Stimulated activated CD8-positive, alpha-beta memory T cell treated with anti-CD3 and anti-CD28 coated beads, Interleukin-12 subunit alpha, Interleukin-12 subunit beta, amount 100 ng/mL, for 1 hour (primary cell): ENCODE data around the gene ACOT4.
"Not testable (repeated sequence)": the region's sequence is repeated elsewhere in the genome, so short reads cannot be mapped to it uniquely, and the experiment has no call there.

ENCODE experiments used
- DNase-seq: peaks from one replicate; pipeline ENCODE4 v3.0.0-alpha.2; 2020; ENCODE audit warnings: low read depth

Gene ACOT4, protein sequence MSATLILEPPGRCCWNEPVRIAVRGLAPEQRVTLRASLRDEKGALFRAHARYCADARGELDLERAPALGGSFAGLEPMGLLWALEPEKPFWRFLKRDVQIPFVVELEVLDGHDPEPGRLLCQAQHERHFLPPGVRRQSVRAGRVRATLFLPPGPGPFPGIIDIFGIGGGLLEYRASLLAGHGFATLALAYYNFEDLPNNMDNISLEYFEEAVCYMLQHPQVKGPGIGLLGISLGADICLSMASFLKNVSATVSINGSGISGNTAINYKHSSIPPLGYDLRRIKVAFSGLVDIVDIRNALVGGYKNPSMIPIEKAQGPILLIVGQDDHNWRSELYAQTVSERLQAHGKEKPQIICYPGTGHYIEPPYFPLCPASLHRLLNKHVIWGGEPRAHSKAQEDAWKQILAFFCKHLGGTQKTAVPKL

DNA sequence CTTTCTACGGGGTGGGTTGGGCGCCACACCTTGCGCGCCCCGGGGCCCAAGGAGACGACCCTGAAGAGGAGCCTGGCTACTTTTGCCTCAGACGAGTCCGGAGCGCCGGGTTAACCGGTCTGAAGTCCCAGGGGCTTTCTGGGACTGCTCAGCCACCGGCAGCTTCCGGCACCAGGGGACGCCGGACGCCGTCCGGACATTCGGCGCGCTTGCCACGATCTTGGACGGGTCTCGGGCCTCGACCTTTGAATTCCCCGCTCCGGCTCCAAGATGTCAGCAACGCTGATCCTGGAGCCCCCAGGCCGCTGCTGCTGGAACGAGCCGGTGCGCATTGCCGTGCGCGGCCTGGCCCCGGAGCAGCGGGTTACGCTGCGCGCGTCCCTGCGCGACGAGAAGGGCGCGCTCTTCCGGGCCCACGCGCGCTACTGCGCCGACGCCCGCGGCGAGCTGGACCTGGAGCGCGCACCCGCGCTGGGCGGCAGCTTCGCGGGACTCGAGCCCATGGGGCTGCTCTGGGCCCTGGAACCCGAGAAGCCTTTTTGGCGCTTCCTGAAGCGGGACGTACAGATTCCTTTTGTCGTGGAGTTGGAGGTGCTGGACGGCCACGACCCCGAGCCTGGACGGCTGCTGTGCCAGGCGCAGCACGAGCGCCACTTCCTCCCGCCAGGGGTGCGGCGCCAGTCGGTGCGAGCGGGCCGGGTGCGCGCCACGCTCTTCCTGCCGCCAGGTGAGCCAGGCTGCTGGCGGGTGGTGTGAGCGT is at the start of gene ACOT4:
TSS of gene ACOT4 (plus strand) at position 184 of the 760 bp plus-strand sequence. CDS start at position 271, 87 bp downstream.
- DNase-seq = peak; percentile 14

DNA sequence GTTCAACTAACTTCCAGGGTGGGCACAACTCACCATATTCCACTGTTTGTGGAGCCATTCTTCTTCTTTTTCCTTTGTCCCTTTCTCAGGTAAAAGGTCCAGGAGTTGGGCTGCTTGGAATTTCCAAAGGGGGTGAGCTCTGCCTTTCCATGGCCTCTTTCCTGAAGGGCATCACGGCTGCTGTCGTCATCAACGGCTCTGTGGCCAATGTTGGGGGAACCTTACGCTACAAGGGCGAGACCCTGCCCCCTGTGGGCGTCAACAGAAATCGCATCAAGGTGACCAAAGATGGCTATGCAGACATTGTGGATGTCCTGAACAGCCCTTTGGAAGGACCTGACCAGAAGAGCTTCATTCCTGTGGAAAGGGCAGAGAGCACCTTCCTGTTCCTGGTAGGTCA is 48.7 kb upstream of the ACOT4 start:
- DNase-seq = not testable (repeated sequence)

DNA sequence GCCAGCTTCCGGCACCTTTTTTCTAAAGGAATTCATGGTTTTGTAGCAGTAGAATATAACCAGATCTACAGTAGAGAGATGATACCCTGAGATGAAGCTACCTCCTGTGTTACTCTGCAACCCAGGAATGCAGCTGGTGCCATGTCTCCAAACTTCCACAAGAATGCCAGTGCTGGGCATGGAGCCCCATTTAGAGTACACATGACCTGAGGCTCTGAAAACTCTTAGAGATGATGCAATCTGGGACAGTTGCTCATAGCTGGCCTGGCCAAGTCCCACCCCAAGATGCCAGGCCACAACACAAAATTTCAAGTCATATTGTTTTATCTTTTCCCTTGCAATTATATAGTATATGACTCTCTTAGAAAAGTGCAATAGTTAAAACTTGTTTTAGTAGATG is 46.3 kb upstream of the ACOT4 start:
- DNase-seq = not testable (repeated sequence)

DNA sequence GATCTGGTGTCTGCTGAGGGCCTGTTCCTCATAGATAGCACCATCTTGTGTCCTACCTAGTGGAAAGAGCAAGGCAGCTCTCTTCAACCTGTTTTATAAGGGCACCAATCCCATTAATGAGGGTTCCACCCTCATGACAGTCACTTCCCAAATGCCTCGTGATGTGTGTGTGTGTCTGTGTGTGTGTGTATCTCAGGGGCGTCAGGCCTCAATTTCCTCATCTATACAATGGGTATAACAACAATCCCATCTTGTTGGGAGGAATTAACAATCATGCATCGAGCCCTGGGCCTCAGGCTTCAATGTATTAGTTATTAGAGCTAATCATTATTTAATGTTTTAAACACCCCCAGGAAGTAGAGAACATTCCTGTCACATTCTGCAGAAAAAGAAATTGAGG is 42.6 kb upstream of the ACOT4 start:
- DNase-seq = not testable (repeated sequence)

DNA sequence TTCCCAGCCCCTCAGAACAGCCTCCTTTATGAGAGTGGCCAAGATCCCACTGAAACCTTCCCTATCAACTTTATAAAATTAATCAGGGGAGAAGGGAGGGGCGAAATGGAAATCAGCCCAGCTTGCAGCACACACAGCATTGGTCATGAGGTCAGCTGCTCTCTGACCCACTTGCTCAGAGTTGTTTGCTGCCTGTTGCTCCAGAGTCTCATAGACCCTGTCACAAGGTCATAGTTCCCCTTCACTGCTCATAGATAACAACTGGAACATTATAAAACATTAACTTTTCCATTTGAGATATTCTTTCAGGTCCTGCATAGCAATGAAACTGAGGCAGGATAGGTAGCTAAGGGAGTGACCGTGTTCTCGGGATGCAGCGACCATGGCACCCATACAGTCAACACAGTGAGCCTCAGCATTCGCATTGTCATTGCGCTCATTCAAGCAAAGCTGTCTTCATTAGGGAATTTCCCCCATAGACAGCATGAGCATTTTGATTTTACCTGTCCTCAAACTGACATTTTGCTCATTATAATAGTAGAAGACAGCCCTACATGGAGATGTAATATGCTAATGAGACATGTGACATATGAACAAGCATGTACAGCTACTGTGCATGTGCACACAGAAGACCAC is 41.7 kb upstream of the ACOT4 start:
- not testable (repeated sequence) for DNase-seq

DNA sequence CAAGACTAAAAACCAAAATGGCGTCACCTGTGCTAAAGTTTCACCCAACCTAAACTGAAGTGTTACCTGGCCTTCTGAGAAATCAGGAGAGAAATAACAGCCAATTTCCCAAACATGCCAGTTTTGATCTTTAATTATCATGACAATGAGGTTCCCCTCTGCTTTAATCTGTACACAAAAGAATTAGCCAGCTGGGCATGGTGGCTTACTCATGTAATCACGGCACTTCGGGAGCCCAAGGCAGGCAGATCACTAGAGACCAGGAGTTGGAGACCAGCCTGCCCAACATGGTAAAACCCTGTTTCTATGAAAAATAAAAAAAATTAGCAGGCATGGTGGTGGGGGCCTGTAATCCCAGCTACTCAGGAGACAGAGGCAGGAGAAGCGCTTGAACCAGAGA is 37.8 kb upstream of the ACOT4 start:
- no peak for DNase-seq

DNA sequence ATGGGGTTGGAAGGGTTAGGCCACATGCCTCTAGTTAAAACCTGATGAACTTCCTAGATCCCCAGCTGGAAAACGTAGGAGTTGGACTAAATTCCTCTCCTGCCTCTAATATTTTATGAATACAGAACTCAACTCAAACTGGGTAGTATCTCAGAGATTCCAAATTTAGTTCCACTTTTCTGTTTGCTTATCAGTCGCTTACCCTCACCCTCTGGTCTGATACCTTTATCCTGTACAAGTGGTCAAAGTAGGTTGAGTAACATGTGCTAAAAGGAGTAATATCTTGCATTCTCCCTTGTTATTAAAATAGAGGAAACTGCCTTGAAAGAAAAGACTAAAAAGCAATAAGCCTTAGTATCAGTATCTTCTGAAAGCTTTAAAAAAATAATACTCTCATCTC is 34.5 kb upstream of the ACOT4 start:
- DNase-seq = not testable (repeated sequence)

DNA sequence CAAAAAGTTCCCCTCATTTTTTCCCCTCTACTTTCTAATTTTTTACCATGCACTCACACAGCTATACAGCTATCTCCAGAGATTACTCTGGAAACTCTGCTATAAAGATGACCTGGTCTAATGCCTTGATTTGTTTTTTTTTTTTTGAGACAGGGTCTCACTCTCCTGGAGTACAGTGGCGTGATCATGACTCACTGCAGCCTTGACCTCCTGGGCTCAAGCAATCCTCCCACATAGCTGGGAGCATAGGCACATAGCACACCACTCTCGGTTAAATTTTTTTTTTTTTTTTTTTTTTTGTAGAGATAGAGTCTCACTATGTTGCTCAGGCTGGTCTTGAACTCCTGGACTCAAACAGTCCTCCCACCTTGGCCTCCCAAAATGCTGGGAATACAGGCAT is 33.4 kb upstream of the ACOT4 start:
- not testable (repeated sequence) for DNase-seq

DNA sequence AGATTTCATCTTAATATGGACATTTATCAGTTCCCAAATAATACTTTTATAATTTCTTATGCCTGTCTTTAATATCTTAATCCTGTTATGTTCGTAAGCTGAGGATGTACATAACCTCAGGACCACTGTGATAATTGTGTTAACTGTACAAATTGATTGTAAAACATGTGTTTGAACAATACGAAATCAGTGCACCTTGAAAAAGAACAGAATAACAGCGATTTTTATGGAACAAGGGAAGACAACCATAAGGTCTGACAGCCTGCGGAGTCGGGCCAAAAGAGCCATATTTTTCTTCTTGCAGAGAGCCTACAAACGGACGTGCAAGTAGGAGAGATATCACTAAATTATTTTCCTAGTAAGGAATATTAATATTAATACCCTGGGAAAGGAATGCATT is 29.4 kb upstream of the ACOT4 start:
- not testable (repeated sequence) for DNase-seq

DNA sequence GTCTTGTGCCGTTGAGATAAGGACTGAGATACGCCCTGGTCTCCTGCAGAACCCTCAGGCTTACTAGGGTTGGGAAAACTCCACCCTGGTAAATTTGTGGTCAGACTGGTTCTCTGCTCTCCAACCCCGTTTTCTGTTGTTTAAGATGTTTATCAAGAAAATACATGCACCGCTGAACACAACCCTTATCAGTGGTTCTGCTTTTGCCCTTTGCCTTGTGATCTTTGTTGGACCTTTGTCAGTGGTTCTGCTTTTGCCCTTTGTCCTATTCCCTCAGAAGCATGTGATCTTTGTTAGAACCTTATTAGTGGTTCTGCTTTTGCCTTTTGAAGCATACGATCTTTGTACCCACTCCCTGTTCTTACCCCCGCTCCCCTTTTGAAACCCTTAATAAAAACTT is 29.0 kb upstream of the ACOT4 start:
- DNase-seq = not testable (repeated sequence)

DNA sequence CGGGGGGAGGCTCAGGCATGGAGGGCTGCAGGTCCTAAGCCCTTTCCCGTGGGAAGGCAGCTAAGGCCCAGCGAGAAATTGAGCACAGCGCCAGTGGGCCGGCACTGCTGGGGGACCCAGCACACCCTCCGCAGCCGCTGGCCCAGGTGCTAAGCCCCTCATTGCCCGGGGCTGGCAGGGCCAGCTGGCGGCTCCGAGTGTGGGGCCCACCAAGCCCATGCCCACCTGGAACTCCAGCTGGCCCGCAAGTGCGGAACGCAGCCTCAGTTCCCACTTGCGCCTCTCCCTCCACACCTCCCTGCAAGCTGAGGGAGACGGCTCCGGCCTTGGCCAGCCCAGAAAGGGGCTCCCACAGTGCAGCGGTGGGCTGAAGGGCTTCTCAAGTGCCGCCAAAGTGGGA is 25.2 kb upstream of the ACOT4 start:
- not testable (repeated sequence) for DNase-seq

DNA sequence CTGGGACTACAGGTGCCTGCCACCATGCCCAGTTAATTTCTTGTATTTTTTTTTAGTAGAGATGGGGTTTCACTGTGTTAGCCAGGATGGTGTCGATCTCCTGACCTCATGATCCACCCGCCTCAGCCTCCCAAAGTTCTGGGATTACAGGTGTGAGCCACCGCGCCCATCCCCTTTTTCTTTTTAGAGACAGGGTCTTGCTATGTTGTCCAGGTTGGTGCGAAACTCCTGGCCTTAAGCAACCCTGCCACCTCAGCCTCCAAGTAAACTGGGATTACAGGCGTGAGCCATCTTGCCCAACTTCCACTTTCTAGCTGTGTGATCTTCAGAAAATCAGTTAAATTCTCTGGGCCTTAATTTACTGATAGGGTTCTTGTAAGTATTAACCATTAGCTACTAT is 24.7 kb upstream of the ACOT4 start:
- not testable (repeated sequence) for DNase-seq

DNA sequence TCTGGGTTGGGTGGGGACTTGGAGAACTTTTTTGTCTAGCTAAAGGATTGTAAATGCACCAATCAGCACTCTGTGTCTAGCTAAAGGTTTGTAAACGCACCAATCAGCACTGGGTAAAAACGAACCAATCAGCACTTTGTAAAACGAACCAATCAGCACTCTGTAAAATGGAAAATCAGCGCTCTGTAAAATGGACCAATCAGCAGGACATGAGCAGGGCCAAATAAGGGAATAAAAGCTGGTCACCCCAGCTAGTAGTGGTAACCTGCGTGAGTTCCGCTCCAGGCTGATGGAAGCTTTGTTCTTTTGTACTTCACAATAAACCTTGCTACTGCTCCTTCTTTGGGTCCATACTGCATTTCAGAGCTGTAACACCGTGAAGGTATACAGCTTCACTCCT is 24.3 kb upstream of the ACOT4 start:
- DNase-seq = no peak

DNA sequence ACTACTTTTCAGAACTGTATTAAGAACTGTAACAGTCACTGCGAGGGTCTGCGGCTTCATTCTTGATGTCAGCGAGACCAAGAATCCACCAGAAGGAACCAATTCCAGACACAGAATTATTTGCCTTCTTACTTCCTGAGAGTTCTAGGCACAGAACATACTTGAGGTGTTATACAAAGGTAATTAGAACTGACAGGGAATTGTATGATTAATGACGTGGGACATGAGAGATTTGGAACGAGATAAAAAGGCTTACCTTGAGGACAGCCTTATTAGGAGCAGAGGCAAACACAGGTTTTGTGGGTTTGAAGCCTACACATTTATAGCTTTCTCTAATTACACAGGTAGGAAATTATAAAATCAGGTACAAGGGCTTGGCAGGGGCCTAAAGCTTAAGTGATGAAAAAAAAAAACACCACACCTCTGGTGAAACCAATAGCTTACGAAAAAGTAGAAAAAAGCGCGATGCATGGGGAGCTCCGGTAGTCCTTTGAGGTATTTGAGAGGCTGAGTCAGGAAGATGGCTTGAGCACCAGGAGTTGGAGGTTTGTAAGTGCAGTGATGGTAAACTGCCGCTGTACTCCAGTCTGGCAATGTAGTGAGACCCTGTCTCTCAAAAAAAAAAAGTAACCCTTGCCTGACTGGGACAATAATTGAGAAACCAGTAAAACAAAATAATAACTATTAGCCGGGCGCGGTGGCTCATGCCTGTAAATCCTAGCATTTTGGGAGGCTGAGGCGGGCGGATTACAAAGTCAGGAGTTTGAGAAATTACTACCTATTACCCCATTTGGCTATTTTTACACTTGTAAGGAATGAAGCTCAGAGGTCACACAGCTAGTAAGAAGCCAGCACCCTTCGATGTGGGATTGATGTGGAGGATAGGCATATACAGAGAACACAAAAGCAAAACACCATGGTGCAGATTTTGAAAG is 23.5 kb upstream of the ACOT4 start:
- DNase-seq = no peak

DNA sequence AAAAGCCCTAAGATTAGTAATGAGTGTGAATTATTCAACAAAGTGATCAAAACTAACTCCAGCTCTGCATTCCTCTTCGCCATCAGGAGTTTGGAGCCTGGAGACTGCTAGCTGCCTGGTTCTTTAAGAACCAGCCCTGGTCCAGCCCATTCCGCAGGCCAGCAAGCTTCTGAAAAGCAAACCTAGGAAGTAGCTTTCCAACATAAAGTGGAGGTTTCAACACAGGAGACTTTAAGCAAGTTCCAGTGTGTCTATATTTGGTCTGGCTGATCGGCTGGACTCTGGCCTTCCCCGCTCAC is 22.8 kb upstream of the ACOT4 start:
- DNase-seq = not testable (repeated sequence)

DNA sequence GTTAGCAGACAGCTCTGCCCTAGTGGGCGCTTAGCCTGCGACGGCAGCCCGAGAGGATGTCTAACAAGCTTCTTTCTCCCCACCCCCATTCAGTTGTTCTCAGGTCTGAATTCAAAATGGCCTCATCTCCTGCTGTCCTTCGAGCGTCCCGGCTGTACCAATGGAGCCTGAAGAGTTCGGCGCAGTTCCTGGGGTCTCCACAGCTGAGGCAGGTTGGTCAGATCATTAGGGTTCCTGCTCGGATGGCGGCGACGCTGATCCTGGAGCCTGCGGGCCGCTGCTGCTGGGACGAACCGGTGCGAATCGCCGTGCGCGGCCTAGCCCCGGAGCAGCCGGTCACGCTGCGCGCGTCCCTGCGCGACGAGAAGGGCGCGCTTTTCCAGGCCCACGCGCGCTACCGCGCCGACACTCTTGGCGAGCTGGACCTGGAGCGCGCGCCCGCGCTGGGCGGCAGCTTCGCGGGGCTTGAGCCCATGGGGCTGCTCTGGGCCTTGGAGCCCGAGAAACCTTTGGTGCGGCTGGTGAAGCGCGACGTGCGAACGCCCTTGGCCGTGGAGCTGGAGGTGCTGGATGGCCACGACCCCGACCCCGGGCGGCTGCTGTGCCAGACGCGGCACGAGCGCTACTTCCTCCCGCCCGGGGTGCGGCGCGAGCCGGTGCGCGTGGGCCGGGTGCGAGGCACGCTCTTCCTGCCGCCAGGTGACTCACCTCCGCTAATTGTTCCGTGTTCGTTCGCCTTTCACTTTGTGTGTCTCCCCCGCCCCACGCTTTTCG is 22.3 kb upstream of the ACOT4 start, which contains the start of gene ACOT2:
TSS of gene ACOT2 (plus strand) at position 29 of the 774 bp plus-strand sequence. CDS start at position 57, 28 bp downstream.
- DNase-seq = peak; percentile 72

DNA sequence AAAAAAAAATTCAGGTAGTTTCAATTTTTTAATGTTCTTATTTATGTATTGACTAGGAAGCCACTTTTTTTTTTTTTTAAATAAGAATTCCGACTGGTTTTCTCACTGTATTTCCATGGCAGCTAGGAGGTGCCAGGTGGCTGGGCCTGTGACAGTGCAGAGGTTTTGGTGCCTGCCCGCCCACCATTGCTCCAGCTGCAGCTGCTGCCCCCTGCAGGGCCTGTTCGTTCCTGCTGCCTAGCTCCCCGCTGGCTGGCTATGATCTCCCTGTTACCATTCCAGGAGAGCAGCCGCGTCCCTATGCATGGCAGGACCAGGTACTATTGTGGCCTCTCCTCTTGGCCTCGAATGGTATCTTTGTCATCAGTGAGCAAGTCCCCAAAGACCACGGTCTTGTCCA is 20.8 kb upstream of the ACOT4 start:
- DNase-seq = peak; percentile 43

DNA sequence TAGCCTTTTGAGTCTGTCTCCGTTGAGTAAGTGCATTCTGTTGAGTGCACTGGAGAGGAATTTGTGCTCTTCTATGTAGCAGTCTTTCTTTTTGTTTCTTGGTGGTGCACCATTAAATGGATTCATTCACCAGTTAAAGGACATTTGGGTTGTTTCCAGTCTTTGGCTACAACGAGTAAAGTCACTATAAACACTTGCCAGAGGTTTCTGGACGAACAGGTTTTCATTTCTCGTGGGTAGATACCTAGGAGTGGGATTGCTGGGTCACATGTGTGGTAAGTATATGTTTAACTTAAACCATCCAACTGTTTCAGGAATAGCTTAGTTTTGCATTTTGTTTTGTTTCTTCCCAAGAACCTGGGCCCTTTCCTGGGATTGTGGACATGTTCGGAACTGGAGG is 18.6 kb upstream of the ACOT4 start:
- not testable (repeated sequence) for DNase-seq

DNA sequence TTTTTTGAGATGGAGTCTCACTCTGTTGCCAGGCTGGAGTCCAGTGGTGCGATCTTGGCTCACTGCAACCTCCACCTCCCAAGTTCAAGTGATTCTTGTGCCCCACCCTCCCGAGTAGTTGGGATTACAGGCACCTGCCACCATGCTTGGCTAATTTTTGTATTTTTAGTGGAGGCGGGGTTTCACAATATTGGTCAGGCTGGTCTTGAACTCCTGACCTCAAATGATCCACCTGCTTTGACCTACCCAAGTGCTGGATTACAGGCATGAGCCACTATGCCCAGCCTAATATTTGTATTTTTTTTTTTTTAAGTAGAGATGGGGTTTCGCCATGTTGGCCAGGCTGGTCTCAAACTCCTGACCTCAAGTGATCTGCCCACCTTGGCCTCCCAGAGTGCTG is 17.9 kb upstream of the ACOT4 start:
- not testable (repeated sequence) for DNase-seq

DNA sequence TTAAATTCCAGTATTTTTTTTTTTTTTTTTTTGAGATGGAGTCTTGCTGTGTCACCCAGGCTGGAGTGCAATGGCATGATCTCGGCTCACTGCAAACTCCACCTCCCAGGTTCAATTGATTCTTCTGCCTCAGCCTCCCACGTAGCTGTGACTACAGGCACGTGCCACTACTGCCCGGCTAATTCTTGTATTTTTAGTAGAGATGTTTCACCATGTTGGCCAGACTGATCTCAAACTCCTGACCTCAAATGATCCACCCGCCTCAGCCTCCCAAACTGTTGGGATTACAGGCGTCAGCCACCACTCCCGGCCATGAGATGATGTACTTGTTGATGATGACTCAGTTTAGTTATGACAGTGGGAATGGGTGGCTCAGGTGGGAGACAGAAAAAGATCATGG is 17.4 kb upstream of the ACOT4 start:
- DNase-seq = not testable (repeated sequence)

DNA sequence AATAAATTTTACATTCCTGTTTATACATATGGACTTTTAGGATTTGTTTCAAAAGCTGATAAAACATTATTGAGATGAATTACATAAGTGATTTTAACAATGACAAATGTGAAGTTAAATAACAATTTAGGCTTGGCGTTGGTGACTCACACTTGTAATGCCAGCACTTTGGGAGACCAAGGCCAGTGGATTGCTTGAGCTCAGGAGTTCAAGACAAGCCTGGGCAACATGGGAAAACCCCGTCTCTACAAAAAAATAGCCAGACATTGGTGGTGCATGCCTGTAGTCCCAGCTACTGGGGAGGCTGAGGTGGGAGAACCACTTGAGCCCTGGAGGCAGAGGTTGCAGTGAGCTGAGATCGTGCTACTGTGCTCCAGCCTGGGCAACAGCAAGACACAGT is 15.3 kb upstream of the ACOT4 start:
- DNase-seq = no peak
